Renal cortex interstitium (tissue), 11 donors: ENCODE data around the gene CBFA2T2. TPM values are rescaled to one million over a fixed set of nuclear protein-coding genes. Genes with fewer than 3 reads are reported as not detected.

Experiments used
- DNase-seq, 11 donors: peaks; one replicate each; pipeline ENCODE4 v3.0.0-alpha.2; 2013; ENCODE audit warnings: low read depth in 9 of 11, low spot score in 4 of 11; ENCODE audit errors: extremely low read depth in 1 of 11
- polyA plus RNA-seq, 3 donors: library from polyadenylated mRNA; unstranded; fragments of 120-200 nt; gene quantifications; one replicate each; pipeline ENCODE4 v1.2.1, GENCODE V29; 2013; ENCODE audit not compliant: insufficient read length in 3 of 3

Gene CBFA2T2
- polyA plus RNA-seq, 3 donors = 26.8 to 35.9 (median 27.4) TPM

DNA sequence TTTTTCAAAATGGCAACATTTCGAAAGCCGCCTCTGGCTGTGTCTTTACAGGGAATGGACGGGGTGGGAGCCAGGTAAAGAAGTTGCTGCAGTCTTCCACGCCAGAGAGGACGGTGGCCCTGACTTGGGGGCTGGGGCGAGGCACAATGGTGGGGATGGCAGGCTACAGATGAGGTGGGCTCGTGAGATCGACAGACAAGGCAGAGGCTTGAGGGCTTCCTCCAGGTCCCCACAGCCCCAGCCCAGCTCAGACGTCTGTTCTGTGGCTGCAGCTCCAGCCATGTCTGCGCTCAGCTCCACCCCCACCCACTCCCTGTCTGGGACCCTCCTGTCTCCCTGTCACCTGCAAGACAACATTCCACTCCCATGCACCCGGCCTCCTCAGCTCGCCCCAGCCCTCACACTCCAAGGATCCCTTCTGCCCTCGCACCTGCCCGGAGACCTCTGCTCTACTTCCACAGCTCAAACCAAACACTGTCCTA lies 164.8 kb downstream of the CBFA2T2 start:
- no peak for DNase-seq

GRCh38 chr20:33655164-33655563 lies 165.3 kb downstream of the CBFA2T2 start:
- DNase-seq = no peak

- no peak for DNase-seq
These were observed 166.3 kb downstream of the CBFA2T2 start for GRCh38 chr20:33656010-33656782.

DNA sequence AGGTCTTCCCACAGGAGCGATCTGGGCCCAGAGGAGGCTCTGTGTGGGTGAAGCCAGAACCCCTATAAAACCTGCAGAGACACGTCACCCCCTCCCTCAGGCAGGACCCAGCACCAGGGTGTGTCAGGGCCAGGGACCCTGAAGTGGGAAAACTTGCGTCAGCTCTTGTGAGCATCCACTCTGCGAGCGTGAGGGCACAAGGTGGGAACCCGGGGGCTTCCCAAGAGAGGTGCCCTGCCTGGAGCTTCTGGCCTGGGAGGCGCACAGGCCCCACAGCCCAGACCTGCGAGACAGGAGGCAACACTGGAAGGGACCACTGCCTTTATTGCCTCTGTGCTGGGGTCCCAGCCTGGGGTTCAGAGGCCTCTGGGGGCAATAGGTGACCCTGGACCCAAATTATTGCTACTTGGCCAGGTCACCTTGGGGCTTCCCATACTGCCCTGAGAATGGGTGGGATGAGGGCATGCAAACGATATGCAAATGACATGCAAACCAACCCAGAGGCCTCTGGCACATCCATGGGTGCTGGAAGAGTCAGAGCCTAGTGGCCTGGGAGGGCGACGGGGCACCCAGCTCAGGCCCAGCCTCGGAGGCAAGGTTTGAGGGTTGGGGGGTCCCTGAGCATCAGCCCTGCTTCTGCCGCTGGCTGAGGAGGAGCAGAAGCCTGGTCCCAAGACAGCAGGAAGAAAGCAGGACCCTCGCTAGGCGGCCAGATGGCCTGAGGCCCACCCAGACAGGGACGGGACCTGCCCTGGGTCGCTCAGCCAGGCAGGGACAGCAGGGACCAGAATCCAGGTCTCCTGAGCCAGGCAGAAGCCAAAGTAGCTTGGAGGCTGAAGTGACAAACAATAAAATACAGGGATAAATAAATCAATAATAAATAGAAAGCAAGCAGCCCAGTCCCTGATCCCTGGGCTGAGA lies 167.1 kb downstream of the CBFA2T2 start:
- no peak for DNase-seq

DNA sequence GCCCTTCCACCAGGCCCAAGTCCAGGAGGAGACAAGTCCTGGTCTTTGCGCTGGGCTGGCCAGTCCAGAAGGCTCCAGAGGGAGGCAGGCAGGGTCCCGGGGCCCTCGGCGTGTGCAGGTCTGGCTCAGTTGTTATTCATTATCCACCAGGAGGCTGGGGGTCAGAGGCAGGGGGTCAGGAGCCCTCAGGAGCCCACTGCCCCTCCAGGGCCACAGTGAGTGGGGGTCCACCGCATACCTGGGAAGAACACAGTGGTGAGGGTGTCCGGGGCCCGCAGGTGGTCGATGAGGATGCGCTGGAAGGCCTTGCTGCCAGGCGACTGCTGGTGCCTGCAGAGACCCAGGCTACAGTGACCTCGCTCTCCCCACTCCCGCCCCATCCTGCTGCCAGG lies 167.8 kb downstream of the CBFA2T2 start:
- DNase-seq = no peak

- no peak for DNase-seq
These were observed 168.6 kb downstream of the CBFA2T2 start for GRCh38 chr20:33658510-33658909.

- DNase-seq = no peak
These were observed 169.0 kb downstream of the CBFA2T2 start for GRCh38 chr20:33658929-33659328.

- no peak for DNase-seq
These were observed 169.6 kb downstream of the CBFA2T2 start for GRCh38 chr20:33659341-33660034.

DNA sequence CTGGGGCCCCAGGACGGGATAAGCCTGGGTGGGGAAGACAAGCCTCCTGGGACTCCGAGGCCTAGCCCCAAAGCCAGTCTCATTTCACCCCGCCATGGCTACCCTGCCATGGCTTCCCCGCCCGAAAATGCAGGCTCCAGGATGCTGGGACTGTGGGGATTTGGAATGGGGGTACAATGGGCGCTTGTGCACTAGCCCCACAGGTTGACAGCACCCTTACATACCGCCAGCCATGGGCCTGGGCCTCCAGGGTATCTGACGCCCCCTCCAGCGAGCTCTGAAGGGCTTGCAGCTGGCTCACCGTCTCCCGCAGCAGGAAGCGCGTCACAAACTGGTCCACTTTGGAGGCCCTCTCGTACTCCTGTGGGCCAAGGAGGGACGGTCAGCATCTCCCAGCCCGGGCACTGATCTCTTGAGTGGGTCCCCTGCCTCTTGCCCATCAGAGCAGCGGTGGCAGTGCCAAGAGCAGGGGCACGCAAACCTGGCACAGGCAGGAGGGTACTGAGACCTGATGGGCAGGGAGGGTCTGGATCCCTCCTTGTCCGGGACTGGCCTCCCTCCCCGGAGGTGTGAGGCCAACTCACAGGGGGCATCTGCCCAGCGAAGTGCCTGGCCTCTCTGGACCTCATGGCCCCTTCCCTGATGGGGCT lies 170.3 kb downstream of the CBFA2T2 start:
- no peak for DNase-seq

- DNase-seq = no peak
These were observed 170.8 kb downstream of the CBFA2T2 start for GRCh38 chr20:33660685-33661058.

- DNase-seq = no peak
These were observed 172.3 kb downstream of the CBFA2T2 start, which contains the start of gene C20orf144 for GRCh38 chr20:33662172-33662571. C20orf144 (plus strand) TSS chr20:33662327; CDS start chr20:33662346, 19 bp downstream.

DNA sequence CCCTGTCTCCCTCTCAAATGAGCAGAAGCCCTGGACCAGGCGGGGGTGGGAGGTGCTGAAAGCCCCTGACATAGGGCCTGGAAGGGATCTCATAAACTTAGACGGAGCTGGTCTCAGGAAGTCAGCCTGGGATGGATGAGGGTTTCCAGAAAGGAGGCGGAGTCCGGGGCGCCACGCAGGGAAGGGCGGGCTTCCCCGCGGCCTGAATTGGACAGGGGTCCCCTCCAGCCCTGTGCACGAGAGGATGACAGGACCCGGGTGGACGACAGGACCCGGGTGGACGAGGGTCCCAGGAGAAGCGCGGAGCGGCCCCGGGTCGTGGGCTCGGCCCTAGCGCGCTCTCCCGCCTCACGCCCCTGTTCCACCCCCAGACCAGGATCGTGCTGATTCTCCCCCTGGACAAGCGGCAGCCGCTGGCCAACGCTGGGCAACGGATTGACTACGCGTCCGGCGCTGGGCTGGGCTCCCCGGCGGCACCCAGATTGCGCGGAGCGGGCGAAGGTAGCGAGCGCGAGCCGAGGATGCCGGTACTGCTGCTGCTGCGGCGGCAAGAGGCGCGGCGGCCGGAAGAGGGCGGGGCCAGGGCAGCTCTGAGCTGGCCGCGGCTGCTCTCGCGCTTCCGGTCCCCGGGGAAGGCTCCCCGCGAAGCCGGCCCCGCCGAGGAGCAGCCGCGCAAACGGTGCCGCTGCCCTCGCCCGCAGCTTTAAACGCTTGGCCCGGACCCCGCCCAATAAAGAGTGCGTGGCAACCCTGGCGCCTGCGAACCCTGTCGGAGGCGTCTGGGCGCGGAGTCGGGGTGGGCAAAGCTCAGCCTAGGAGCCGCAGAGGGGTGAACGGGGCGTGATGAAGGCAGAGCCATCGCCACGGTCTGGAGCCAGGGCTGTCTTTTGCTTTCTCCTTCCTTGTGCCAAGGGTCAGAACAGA lies 173.5 kb downstream of the CBFA2T2 start:
- DNase-seq = peak in 2 of 11 donors; percentile 73 to 79

DNA sequence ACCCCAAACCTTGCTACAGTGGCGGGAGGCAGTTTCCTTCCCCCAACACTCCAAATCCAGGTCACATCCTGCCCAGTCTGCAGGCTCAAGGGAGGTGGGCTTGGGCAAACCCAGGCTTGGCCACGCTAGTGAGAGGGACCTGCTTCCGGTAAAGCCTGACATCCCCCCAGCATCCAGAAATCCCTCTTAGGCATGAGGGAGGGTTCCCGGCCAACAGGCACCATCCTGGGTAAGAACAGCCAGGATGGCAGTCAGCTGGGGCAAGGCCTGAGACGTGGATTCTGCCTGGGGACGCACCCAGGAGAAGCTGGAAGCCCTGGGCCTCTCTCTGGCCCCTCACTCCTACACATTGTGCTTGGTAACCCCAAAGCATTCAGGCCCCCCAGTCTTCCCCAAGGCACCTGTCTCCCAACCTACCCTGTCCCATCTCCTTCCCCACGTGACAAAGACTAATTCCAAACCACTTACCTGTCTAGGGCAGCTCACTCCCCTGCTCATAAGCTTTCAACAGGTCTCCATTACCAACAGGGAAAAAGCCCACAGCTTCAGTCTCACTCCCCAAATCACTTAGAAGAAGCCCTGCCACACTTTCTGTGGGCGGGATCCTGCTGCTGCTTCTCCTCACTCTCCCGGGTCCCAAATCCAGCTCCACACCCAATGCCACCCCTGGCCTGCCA lies 174.3 kb downstream of the CBFA2T2 start:
- no peak for DNase-seq

- no peak for DNase-seq
These were observed 174.9 kb downstream of the CBFA2T2 start for GRCh38 chr20:33664762-33665144.

DNA sequence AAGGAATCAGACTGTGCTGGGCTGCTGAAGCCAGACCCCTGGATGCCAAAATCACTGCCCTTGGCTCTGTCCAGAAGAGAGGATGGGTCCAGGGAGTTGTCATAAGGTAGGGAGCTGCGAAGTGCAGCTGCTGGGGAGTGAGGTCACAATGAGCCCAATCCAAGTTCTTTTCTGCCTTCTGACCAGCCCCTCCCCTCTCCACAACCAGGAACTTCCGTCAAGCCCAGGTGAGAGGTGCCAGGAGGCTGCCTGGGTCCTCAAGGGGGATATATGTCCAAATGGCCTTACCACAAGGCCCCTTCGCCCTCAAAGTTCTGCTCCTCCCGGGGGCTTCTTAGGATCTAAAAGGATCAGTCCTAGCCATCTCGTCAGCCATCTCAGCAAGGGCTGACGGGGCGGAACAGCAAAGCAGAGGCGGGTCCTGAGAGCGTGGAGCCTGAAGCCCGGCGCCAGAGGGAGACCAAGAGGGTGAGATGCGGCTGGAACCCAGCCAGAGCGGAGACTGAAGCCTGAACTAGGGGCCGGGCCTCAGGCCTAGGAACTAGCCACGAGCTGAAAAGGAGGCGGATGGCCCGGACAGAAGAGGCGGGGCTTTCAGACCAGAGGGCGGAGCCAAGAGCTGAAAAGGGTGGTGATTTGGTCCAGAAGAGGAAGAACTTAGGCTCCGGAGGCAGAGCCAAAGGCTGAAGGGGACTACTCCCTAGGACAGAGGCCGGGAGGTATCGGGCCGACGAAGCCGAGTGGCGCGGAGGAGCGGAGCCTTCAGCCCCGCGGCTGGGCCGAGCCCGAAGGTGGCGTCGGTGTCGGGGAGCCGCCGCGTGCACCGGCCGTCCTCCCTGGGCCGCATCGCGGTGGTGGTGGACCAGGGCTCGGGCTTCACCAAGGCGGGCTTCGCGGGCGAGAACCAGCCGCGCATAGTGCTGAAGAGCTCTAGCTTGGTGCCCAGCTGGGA lies 176.7 kb downstream of the CBFA2T2 start, which contains the start of gene ACTL10:
Gene ACTL10 (plus strand): TSS at position 651 of the 952 bp plus-strand sequence. CDS start 555 bp downstream, outside the sequence.
- DNase-seq = peak; percentile 86 to 96 (median 93)

- DNase-seq = no peak
These were observed 177.4 kb downstream of the CBFA2T2 start for GRCh38 chr20:33667245-33667675.
